Activated CD4-positive, alpha-beta T cell treated with anti-CD3 and anti-CD28 coated beads, Interleukin-2, Interleukin-4, amounts not matched to agents 100 ng/mL and 50 ng/mL, durations not matched to agents 16 hours and 8 hours (primary cell): ENCODE data around the gene ZNF790.
"Not testable (repeated sequence)": the region's sequence is repeated elsewhere in the genome, so short reads cannot be mapped to it uniquely, and the experiment has no call there.

Experiments
- DNase-seq: peaks from one replicate; pipeline ENCODE4 v3.0.0-alpha.2; 2020; ENCODE audit warnings: low spot score

Gene ZNF790

DNA sequence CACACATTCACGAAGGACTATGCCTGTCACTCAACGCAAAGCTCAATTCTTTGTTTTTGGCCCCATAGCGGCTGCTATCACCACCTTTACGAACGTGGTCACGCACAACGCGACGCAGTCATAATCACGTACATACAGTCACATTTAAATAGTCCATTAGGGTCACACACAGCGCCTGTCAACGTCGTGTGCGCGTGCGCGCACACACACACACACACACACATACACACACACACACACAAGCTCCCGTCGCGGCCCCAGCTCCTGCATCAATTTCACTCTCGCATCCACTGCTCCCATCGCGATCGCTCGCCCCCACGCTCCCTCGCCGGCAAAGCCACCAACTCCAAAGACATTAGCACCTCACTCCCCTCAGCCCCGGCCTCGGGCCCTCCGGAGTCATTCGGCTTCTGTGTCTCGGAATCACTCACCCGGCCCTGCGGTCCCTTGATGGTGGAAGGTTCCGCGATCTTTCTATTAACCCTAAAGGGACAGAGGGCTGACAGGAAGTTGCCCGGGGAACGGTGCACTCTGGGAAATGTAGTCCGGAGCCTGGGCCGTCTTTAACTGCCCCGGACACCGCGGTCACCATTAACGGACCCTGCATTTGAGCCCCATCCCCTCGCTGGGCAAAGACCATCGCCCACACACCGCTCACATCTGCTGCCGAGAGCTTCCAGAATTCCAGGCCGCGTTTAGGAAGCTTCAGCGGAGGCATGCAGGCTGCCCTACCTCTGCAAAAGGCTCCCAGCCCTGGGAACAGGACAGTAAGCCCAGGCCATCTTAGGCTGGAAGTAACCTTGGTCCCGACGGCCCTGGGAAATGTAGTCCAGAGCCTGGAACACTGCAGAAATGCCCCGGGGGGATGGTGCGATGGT, at the start of gene ZNF790:
TSS of gene ZNF790 (minus strand) at position 482 of the 878 bp plus-strand sequence. CDS start 12,768 bp downstream, outside the sequence.
- peak; percentile 86 for DNase-seq

DNA sequence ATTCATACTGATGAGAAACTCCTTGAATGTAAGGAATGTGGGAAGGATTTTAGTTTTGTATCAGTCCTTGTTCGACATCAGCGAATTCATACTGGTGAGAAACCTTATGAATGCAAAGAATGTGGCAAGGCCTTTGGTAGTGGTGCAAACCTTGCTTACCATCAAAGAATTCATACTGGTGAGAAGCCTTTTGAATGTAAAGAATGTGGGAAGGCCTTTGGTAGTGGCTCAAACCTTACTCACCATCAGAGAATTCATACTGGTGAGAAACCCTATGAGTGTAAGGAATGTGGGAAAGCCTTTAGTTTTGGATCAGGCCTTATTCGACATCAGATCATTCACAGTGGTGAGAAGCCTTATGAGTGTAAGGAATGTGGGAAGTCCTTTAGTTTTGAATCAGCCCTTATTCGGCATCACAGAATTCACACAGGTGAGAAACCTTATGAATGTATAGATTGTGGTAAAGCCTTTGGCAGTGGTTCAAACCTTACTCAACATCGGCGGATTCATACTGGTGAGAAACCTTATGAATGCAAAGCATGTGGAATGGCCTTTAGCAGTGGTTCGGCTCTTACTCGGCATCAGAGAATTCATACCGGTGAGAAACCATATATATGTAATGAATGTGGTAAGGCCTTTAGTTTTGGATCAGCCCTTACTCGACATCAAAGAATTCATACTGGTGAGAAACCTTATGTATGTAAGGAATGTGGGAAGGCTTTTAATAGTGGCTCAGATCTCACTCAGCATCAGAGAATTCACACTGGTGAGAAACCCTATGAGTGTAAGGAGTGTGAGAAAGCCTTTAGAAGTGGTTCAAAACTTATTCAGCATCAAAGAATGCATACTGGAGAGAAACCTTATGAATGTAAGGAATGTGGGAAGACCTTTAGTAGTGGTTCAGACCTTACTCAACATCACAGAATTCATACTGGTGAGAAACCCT, 39.1 kb upstream of the ZNF790 start:
- no peak for DNase-seq

DNA sequence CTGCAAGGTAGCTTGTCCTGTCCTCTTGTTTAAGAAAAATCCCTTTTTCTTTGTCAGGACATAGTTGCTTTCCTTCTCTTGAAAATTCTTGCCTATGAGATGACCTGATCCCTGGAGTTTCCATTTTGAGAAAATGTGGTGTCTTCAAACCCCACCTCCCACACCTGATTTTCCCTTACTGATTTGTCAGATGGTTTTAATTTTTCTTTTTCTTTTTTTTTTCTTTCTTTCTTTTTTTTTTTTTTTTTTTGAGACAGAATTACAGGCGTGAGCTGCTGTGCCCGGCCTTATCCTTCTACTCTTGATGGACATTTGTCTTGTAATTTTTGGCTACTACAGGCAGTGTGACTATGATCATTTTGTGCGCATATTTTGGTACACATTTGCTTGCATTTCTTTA, 13.7 kb upstream of the ZNF790 start:
- no peak for DNase-seq

DNA sequence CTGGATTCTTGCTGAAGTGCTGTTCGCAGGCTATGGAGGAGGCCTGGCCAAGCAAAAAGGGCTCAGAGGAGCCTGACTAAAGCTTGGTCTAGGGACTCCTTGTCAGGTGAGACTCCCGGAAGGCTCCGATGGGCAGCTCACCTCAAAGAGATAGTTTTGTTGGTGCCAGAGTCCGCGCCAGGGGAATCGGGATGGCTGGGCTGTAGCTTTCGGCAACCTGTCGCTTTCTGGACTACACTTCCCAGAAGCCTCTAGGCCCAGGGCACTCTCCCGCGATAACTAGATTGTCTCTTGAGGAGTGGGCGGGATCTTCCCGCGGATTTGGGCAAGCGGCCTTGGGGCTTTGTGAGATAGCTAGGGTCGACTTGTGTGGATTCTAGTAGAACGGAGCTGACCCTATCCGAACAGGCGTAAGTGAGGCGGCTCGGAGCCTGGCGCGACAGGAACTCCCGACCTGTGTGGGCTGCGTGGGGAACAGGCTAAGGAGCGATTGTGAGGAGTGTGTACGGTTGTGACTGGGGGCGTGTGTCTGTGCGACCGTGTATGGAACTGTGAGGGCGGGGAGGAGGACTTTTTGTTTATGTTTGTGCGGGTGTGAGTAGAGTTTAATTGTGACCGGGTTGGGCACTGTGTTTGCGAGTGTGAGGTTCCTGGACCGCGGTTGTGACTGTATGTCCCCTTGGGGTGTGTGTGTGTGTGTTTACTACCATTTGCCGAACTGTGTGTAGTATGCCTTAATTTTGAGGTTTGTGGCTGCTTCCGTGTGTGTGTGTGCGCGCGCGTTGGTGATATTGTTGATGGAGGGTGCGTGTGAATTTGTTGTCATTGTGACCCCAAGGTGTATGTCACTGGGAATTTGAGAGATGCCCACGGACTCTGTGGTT, 12.6 kb upstream of the ZNF790 start, which contains the start of gene ZNF345:
TSS of gene ZNF345 (plus strand) at position 318 of the 884 bp plus-strand sequence. CDS start 25,955 bp downstream, outside the sequence.
- peak; percentile 92 for DNase-seq

DNA sequence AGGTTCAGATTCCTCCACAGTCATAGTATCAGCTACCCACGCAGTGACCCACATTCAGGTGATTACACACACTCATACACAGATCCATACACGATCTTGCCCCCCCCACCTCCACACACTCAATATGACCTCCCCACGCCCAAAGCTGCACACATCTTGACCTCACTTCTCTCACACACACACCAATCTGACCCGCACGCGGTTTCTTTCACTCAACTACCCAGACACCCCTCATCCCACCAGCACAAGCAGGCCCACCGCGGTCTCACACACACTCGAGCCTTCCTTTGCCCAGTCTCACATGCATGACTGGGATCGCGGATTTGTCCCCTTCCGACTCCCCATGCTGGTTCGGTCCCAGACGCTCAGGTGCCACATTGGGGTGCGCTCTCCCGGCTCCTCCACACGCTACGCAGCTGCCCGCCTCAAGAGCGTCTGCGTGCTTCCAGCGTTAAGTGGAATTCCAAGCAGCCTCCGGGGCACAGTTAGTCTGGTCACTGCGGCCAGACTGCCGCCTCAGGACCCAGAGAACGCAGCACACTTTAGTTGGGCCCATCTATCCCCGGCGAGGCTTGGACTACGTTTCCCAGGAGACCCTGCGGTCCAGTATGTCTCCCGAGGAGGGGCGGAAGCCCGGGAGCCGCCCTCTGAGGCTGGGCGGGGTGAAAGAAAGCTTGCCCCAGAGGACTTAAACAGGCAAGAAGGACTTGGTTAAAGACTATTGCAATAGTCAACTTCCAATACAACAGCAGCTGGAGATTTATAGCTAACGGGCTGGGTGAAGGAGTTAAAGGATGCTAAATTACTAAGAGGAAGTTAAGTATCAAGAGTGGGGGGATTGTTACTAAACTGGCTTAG, 11.7 kb upstream of the ZNF790 start:
- DNase-seq, result peak; percentile 90

DNA sequence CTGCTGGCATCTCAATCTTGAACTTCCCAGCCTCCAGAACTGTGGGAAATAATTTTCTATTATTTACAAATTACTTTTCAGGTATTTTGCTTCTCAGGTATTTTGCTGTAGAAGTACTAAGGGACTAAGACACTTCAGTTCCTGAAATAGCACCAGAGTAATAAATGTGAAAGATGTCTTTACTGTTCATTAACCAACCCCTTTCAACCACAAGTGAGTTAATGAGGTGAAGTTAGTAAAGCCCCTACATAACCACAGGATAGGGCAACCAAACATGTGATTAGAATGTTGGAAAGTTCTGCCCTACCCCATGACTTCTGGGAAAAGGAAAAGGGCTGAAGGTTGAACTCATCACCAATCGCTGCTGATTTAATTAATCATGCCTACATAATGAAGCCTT, 9.8 kb upstream of the ZNF790 start:
- DNase-seq, result no peak

DNA sequence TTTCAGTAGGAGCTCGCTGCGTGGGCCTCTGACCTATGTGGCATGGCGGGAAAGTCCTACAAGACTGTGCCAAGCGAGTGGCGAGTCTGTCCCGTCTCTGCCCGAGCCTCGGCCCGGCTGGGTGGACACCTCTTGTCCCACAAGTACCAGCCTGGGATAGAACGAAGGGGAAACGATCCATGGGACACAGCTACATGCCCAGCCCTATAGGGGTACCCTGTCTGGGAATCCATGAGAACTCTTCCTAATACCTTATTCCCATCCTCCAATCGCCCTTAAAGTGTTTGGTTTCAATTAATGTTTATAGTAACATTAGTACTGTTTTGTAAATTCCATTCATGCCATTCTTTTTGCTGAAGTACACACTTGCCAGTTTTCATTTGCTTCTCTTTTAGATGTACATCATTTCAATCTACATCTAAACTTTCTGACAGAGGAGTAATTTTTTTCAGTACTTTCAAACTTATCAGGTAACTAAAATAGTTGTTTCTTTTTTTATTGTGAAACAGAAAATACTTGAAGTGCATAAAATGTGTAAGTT, 667 bp upstream of the ZNF790 start:
- DNase-seq, result no peak

DNA sequence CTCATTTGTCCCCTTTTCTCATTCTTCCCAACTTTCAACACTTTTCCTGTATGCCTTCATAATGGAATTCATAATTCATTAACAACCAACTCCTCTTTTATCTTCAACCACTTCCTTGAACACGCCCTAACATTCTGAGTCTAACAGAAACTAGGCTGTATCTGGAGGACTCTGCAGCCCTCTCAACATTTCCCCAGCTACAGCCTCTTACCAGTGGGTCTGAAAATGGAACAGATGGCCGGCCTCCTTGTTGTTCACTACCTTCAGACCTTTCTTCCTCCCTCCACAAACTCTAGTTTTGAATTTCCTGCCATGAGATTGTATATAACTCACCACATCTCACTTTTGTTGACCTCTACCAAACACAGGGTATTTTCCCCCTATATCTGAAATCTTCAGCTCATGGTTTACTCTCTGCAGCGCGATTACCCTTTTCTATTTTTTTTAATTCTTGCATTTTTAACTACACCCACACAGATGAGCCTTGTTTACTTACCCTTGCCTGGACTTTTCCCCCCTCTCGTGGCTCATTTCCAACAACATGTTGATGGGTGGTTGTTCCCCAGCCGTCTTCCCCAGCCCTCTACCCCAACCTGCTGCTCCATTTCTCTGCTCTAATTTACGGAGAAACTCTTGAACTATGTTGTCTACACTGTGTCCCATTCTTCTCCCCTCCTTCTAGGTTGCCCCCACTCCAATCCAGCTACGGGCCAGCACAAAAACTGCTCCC, 846 bp downstream of the ZNF790 start:
- no peak for DNase-seq

DNA sequence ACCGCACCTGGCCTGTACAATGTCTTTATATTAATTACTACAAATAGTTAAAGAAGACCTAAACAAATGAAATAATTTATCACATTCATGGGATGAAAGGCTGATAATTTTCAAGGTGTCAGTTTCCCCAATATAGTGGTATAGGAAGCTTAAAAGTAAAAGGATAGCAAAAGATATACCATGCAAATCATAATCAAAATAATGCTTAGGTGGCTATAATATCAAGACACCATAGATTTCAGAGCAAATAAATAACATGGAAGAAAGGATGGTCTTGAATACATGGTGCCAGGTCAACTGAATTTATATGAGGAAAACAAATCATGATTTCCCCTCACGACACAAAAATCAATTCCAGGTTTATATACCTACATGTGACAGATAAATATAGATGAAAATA, 4.8 kb downstream of the ZNF790 start:
- DNase-seq, result no peak

DNA sequence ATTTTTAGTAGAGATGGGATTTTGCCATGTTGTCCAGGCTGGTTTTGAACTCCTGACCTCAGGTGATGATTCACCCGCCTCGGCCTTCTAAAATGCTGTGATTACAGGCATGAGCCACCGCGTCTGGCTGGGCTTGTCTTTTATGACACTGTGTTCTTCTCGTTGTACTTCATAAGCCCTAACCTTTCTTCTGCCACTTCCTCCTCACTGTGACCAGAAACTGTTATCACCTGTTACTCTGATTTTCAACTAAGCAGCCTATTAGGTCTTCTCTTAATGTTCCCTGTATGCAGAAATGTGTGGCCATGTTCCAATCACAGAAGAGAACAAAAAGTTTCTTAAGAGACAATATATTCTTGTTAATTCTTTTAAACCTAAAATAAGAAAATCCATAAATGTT, 16.4 kb downstream of the ZNF790 start:
- no peak for DNase-seq

DNA sequence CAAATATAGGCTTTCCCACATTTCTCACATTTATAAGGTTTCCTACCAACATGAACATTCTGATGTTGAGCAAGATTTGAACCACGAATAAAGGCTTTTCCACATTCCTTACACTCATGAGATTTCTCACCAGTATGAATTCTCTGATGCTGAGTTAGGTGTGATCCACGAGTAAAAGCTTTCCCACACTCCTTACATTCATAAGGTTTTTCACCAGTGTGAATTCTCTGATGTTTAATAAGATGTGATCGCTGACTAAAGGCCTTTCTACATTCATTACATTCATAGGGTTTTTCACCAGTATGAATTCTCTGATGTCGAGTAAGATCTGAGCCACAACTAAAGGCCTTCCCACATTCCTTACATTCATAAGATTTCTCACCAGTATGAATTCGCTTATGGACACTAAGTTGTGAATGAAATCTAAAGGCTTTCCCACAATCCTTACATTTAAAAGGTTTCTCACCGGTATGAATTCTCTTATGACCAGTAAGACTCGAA, 19.0 kb downstream of the ZNF790 start:
- no peak for DNase-seq

DNA sequence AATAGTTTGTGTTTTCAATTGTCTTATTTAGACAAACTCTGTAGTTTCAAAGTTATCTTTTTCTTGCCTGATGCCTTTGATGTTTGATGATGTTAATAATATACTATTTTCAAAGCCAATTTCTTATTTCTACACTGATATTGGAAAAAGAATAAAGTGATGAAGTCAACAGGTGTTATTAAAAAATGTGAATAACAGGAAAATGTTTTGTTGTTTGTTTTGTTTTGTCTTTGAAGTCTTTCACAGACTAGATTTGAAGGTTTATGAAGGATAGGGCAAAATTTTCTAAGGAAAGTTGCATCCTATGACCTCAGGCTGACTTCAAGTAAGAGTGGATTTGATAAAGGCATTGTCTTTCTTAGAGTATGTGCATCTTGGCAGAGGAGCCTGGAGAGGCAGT, 31.2 kb downstream of the ZNF790 start:
- no peak for DNase-seq

DNA sequence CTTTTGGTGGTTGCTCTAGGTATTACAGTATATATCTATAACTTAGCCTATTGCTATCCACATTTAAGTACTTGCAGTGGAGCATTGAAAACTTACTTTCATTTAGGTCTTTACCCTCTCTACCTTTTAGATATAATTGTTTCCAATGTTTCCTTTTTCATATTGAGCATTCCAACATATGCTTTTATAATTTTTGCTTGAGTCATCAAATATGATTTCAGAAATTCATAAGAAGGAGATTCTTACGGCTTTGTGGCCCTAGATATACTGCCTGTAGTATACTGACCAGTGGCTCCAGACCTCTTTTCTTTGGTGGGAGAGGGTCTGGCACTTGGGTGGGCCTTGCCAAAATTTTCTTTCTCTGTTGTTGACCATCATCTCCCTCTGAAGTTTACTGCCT, 32.8 kb downstream of the ZNF790 start:
- no peak for DNase-seq

DNA sequence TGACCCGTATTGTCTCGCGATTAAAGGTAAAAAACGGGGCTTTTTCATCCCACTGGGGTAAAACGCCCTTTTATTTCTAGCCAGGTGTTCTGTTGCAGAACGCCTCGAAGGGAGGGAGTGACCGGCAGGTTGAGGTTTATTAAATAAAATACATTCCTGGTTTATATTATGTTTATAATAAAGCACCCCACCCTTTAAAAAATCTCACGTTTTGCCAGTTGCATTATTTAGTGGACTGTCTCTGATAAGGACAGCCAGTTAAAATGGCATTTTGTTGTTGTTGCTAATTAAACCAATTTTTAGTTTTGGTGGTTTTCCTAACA, 40.4 kb downstream of the ZNF790 start:
- no peak for DNase-seq

DNA sequence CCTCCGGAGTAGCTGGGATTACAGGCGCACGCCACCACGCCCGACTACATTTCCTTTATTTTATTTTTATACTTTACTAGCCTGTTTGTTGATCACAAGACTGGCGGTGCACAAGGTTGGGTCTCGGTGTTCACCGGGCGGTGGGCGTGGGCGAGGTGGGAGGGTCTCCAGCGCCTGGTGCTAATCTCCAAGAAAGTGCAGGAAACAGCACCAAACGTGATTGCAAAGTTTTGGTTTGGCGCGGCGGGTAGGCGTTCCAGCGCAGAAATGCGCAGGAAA, 41.5 kb downstream of the ZNF790 start:
- no peak for DNase-seq

DNA sequence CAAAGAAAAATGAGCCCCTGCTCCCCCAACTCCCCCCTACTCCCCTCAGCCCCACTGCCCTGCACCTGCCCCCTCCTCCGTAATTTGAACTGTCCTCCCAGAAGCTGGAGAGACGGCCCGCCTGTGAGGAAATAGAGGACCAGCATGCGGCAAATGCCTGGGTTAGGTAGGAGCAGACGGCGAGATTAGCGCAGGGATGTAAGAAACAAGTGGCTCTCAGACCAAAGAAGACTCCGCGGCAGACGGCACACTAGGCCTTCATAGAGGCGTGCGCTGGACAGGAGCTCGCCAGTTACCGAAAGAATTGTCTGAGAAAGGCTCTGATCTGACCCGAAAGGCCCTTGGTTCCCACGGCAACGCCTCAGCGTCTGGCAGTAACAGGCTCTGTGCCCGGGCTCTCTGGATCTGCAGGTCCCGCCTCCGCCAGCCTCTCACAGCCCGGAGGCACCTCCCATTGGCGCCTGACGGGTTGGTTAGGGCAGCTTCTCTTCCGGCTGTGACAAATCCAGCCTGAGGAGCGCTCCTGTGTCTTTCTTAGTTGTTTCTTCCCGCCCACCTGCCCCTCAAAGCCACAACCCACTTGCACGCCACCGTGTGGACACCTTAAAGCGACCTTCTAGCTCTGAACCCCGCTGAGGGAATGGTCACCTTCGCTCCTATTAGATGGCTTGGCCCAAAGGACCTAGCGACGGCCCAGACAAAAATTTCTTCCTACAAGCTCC, 46.6 kb downstream of the ZNF790 start:
- DNase-seq, result not testable (repeated sequence)

DNA sequence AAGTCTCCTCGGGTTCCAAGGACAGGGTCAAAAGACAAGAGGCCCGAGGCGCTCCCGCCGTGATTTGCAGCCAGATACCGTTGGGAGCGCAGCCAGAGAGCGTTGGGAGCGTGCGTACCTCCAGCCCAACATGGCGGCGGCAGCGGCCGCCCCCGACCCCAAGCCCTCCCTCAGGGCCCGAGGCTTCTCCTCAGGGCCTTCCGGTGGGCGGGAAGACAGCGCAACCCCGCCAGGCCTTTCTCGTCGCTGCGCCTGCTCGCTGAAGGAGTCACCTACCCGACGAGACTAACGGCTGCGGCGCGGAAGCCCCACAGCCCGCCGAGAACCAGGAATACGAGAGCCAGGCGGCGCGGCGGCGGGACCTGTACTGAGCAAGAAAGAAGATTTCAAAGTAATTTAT, 62.4 kb downstream of the ZNF790 start:
- no peak for DNase-seq

DNA sequence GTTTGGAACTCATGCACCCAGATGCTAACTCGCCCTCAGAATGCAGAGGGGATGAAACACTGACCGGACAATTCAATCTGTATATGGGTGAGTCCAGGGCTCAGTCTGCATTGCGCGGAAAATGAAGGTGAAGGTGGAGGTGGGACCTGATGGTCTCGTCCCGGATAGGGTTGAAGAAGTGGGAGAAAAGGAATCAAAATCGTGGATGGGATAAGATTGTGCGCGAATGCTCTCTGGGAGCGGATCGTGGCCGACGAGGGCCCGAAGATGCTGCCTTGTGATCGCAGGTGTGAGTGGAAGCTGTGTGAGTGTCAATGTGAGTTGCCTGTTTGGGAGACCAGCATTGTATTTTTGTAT, 65.0 kb downstream of the ZNF790 start:
- no peak for DNase-seq
